ENCODE measurements around the gene ROR1.

ROR1 gene

DNA sequence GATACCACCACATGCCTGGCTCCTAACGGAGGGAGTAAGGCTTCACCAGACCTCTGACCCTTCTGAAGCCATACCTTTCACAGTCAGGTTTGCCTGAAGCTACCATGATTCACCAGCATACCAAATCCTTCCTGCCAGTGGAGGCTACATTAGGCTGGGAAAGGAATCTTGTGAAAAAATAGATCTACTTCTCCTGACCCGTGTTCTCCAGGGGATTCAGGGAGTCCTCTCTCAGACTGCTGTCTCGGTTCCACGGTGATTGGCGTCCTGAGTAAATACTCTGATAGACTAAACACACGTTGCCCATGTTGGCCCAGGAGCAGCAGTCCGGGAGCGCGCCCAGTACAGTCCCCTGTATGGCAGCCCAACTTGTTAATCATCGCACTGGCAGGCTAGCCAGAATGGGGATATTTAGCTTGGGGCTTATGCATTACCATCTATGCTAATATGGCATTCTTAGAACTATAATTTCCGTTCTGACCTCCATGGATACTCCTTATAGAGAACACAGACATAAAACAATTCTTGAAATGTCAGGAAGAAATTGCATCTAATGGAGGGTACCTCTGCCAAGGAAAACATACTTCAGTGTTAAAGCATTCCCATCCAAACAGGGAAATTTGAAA, 173.2 kb downstream of the ROR1 start:
- no peak for FAIRE-seq

DNA sequence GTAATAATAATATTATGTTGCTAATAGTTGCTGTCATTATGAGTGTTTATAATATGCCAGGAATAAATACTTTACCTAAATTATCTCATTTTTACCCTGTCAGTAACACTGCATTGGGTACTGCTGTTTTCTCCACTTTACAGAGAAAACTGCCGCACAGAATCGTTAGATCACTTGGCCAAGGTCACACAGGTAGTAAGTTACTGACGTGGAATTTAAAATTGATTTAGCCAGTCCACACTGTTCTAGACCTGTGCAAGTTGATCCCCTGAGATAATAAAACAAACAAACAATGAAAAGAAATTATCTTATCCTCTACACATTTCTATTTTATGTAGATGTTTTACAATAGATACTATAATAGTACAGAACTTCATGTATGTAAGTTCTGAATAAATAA, 174.1 kb downstream of the ROR1 start:
- no peak for FAIRE-seq

DNA sequence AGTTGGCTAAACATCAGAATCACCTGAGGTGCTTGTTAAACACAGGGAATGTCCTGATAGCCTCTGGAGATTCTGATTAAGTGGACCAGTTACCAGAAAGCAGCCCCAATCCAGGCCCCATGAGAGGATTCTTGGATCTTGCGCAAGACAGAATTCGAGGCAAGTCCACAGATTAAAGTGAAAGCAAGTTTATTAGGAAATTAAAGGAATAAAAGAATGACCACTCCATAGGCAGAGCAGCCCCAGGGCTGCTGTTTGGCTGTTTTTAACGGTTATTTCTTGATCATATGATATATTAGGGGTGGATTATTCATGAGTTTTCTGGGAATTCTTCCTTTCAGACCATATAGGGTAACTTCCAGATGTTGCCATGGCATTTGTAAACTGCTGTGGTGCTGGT, 176.2 kb downstream of the ROR1 start:
- no peak for FAIRE-seq

DNA sequence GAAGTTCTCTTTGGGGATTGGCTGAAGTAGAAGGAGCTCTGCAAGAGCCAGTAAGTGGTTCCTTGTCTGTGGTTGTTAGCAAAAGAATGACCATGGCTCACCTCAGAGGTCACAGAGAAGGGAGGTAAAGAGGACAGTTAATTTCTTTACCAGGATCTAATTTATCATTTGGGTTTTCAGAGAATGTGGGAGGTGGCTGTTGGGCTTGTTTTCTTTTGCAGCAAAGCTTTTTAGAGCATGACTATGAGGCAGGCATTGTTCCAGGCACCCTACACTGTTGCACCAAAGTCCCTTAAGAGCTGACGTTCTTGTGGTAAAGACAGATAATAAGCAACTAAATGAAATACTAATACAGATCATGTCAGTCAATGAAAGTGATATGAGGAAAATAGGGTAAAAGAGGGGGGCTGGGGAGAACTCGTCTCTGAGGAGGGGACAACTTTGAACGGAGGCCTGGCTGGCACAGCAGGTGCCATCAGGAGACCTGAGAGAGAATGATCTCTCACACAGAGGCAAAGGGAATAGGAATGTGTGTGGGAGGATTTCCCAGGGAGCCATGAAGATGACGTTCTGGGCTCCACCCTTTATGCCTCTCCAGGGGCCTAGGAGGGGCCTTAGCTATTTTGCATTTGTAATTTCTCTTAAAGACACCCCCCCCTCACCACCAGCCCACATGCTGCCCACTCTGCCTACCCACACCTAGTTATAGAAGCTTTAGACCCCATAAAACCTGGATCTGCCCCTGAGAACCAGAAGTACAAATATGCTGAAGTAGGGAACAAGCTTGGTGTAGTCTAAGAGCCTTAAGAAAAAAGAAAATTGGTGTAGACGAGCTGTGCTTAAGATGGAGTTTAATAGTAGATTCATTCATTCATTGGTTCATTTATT, 177.5 kb downstream of the ROR1 start:
- no peak for FAIRE-seq

DNA sequence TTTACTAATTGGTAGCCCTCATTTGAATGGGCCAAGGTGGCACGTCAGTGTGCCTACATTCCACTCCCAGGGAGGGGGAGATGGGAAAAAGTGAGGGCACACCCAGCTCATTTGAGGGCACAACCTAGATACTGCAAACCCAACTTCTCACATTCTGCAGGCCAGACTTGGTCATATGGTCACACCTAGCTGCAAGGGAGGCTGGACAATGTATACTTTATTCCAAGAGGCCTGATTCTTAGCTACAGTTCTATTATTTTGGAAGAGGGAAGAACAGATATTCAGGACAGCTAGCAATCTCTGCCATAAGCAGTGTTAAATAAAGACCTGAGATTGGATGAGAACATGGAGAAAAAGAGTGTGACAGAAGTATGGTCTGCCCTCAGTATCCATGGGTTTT, 180.4 kb downstream of the ROR1 start:
- FAIRE-seq = no peak

DNA sequence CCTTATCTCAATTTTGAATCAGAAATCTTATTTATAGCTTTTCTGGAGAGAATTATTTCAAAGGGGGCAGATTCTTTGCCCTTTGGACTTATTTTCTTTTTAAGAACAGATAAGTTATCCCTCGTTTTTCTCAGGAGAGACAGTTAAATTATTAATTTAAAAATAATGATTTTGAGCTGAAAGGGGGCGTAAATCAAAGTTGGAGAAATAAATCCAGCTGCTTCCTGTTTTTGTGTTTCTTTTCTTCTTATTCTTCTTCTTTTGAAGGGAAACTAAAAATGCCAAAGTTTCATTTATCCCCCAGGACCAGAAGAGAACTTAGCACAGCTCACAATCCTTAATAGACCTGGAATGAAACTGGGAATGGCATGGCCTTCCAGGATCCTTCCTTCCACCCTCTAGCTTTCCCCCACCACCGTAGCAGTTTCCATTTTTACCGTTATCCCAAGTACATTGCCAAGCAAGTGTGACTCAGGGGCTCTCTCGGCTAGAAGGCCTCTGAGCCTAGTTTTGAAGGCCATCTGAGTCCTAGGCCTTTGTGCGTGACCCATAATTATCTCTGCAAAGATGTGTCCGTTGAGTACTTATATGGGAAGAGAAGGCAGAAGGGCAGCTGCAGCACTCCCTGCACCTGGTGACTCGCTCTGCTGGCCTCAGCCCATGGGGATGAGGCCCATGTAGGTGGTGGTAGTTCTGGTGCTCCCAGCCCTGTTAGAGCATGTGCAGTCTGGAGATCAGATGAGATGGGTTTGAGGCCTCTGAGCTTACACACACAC, 181.7 kb downstream of the ROR1 start:
- no peak for FAIRE-seq

DNA sequence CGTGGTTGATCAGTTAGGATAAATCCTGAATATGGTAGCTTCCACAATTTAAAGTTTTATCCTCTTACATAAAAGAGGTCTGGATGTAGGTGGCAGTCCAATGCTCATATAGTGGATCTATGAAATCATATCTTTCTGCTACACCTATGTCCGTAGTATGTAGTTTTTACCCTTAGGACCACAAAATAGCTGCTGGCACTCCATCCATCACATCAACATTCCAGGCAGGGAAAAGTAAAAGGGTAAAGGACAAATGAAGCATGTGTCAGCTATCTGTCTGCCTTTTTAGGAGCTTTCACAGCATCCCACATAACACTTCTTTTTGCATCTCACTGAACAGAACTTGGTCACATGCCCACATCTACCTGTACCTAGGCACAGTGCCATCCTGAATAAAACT, 184.7 kb downstream of the ROR1 start:
- FAIRE-seq = no peak

DNA sequence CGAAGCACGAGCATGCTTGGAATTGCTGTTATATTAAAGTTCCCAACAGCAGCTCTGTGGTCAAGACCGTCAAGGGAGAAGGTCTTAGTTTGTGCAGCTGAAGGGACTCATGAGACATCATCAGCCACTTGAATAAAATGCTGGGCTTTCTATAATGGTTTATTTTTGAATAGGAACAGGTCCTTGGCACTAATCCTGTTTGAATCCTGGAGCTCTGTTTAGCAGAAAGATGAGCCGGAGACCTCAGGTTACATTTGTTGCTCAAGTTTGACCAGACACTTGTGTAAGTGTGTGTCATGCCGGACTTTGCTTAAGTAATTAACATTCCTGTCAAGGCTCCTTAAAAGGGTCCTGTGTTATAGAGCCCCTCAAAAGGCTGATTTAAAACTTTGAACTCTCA, 186.5 kb downstream of the ROR1 start:
- no peak for FAIRE-seq

DNA sequence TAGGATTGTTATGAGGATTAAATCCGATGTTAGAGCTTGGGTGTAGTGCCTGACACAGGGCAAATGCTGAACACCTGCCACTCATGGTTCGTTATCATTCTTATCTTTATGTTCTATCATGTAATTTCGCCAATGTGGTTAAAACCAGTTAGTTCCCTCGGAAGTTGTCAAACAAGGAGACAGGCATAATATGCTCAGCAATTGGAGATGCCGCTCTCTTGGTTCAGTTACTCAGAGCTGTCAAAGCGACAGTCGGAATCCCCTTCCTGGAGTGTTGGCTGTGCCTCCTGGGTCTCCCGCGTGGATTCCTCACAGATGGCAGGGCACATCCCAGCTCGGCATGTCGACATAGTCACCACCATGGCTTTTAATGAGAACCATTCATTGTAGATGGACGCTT, 192.2 kb downstream of the ROR1 start:
- no peak for FAIRE-seq

DNA sequence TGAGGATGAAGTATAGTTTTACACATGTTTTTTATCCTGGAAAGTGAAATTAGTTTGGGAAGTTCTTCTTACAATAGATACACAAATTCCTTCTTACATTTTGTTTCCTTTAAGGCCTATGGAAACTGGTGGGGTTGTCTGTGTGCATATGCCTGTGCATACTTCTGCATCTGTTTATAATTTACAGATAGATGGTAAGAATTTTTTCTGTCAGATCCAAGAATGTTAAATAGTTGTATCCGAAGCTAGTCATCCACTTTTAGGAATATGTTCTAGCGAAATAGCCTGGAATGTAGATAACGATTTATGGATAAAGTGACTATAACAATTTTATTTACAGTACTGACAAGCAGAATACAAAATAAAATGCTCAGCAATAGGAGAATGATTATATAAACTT, 194.1 kb downstream of the ROR1 start:
- no peak for FAIRE-seq

DNA sequence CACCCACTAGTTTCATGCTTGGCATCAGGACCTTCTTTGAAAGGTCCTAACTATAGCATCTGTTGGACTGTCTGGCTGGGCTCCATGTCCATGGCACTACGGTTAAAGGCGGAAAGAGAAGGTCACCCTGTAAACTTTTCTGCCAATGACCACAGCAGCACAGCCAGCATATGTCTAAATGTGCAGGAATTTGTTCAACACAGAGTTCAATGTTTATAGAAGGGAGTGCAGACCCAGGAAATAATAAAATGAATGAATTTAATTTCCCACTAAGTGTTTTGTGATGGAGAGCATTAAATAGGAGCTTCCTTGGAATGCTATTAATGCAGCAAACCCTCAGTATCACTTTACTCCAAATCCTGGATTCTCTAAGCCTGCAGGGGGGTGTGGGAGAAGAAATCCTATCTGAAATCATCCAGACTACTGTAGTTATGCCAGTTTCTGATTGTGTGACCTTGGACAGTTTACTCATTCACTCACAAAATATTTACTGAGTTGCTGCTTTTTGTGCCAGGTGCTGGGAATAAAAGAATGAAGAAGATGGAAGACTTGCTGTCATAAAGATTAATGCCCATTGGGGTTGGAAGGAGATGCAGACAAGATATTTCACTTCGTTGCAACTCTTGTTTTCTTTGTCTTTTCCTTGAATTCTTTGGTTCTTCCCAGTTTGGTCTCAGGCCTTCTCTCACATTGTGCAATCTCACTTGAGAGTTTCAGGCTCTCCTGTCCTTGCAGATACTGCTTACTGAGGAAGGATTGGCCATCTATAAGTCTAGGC, 195.0 kb downstream of the ROR1 start:
- FAIRE-seq = no peak

DNA sequence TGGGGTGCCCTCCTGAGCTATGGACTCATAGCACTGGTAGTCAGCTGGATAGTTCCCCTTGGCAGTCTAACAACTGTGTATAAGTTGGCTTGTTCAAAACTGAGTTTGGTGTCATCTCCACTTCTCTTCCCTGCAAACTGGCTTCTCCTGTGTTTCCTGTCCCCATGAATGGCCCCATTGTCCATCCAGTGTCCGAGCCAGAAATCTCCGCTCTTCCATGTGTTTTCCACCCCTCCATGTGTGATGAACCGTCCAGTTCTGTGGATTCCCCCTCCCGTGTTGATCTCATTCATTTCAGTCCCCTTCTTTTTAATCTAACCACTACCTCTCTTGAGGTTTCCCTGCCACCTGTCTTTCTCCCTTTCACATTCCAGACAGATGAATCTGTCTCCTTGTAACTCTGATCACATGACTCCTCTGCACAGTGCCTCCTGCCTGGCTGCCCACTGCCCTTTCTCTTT, 195.7 kb downstream of the ROR1 start:
- FAIRE-seq = no peak

DNA sequence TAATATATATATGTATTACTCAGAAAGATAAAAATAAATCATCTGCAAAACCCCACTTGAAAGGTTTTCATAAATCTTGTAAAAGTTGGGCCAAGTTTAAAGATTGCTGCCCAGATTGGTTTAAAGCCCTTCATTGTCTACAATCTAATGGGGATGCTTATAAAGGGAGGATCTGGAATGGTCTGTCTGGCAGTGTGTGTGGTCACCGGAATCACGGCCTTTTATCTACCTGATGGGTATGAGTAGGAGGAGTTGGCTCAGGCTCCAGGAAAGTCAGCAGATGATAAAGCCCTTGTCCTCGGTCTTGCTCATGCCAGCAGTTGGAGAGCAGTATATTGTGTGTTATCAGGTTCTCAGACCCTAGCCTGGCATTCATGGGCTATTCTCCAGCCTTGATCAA, 197.7 kb downstream of the ROR1 start:
- FAIRE-seq = no peak

DNA sequence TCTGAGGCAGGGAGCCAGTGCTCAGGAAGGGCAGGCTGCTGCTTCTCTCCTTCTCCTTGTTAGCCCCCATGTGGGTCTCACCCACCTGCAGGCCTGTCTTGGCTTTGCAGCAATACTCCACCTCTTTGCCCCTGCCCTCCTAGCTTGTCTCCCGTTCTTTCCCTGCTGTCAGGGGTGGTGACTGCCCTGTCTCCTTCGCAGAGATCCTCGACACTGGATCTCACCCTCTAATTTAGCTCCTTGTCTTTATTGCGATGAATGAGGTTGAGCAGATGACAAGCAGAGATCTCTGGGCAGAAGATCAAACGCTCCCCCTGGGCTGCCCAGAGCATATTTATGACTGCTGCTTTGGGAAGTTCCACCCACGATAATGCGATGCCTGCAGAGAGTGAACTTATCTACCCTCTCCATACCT, 199.2 kb downstream of the ROR1 start:
- no peak for FAIRE-seq

DNA sequence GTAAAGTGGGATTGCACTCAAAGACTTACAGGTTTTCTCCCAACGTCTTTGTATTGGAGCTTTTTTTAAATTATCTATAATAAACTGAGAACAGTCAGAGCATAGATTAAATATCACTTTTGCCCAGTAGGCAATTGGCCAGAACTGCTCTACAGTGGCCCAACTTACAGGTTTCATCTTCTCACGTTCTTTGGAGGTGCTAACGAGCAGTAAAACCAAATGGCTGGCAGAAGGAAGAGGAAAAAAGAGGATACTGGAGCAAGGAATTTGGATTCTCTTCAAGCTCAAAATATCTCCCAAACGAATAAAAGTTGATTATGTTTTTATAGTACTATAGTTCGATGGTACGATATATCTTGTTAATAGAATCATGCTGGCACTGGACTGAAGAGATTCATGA, 201.1 kb downstream of the ROR1 start:
- no peak for FAIRE-seq

DNA sequence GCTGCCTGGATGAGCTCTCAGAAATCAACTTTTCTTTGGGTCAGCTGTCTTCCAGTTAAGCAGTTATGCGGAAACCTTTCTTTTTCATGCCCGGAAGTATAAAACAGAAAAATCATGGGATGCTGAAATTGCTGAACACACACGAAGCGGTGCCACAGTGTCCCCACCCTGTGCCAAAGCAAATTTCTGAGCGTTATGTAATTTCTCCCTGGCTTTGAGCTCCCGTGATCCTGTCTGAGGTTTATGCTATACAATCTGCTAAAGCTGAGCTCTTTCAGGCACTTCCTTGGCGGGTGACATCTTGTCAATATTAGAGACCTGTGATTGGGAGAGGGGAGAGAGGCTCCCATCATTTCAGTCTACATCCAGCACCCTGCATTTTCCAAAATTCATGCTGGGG, 201.7 kb downstream of the ROR1 start:
- FAIRE-seq = no peak

DNA sequence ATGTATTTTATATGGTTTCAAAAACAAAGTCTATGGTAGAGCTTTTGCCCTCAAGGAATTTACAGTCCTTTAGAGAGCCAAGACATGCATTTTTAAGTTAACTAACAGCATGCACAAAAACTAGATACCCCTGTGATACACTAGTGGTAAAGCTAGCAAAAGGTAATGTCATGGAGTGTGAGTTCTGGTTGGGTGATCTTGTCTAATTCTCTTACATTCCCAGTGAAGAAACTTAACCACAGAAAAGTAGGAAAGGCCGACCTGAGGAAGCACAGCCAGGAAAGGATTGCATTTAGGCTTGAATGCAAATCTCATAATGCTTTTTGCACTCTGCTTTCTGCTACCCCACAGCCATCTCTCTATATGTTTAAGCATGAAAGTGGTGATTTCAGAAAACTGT, 202.2 kb downstream of the ROR1 start:
- no peak for FAIRE-seq

DNA sequence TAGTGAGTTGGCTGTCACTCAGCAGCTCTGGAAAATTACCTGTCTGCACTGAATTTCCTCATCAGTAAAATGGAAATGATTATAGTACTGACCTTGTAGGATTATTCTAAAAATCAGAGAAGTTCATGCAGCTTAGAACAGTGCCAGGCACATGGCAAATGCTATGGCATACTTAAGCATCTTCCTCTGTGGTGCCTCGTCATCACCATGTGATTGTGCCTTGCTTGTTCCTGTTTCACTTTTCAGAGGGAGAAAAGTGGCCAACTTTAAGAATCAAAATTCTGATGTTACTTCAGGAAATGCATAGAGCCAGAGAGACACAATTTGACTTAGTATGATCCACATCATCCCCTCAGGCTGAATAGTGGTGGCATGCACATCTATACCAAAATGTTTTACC, 203.6 kb downstream of the ROR1 start:
- no peak for FAIRE-seq

DNA sequence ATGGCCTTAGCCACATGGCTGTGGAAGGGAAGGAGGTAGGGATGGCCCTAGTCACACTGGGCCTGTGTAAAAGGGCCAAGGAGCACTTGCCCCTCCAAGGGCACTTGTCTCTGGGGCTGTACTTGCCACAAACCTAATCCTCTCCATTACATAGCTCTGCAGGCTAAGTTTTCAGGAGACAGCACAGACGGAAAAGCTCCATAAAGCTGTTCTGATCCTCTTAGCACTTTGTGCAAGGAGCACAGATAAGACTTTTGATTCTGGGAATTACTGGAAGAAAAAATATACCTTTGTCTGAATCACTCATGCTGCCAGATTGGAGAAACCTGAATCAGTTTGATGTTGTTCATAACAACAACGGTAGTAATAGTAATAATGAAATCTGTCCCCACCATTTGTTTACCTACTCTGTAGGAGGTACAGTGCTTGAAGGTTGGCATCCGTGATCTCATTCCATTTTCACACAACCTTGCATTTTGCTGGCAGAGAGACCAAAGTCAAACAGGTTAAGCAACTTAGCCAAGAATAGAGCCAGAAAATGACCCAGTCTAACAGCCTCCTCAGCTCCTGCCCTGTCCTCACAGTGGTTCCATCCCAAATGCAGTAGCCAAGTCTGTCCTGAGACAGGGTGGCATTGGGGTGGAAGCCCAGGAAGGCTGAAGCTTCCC, 207.1 kb downstream of the ROR1 start:
- no peak for FAIRE-seq

DNA sequence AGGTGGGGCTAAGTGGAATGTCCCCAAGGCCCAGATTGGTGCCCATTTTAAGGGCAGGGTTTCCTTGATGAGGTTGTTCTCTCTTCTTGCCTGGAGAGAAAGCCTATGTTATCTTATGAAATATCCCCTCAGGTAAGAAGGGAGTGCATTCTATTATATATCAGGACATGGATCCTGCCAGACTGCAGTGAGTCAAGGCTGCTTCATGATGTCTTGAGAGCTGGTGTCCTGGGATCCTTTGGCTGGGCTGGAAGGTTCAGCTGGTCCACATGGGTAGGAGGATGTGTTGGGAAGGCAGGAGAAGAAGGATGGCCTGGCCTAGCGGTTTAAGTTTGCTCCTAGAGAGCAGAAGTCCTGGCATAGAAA, 207.6 kb downstream of the ROR1 start:
- FAIRE-seq = no peak

DNA sequence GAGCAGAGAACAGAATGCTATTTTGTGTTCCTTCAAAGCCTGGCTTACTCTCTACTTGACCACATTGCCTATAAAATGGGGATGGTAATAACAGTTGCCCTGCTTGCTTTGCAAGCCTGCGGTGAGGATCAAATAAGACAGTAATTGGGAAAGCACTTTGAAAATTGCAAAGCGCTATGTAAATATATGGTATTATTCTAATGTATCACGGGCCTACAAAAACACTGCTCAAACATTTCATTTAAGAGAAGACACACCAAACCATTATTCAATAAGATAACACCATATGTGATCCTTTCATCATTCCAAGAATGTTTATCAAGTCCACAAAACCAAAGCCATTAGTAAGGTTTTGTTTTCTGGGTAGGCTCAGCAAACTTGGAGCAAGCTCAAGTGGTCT, 208.4 kb downstream of the ROR1 start:
- no peak for FAIRE-seq
